Omental fat pad (tissue), 4 donors: Measurements from ENCODE around the gene KIF3A. TPM values are rescaled to one million over a fixed set of nuclear protein-coding genes. Genes with fewer than 3 reads are reported as not detected.

Experiments used
- ATAC-seq: fragments of 150-250 bp; one replicate; pipeline ENCODE4 v1.9.1; 2016; ENCODE audit warnings: mild to moderate bottlenecking, moderate library complexity; ENCODE audit not compliant: low FRiP score
- DNase-seq: peaks from one replicate; pipeline ENCODE4 v3.0.0-alpha.2; 2019; ENCODE audit warnings: low spot score
- CTCF ChIP-seq, 3 donors: fragments of 450-650 bp; IDR thresholded peaks; one replicate each; pipeline ENCODE4 v1.5.1; 2016 to 2017; ENCODE audit warnings: antibody characterized with exemption in 3 of 3, mild to moderate bottlenecking in 3 of 3, moderate library complexity in 2 of 3
- total RNA-seq, 4 donors: library from RNA; depleted of rRNA; stranded (reverse); fragments of >200 nt; gene quantifications; one replicate each; pipeline ENCODE4 v1.1.0, GENCODE V29; 2016

KIF3A gene
- total RNA-seq, 4 donors from 2014 or later, result 4.4 to 10.4 (median 5.9) TPM

- ATAC-seq (no peak), DNase-seq (no peak)
- no peak for TF ChIP-seq CTCF (IDR thresholded peaks at IDR 0.05)
Measured at GRCh38 chr5:132662925-132663770, 74.2 kb downstream of the KIF3A start.

GRCh38 chr5:132662004-132662401, 75.3 kb downstream of the KIF3A start:
- ATAC-seq, result no peak
- no peak for TF ChIP-seq CTCF (IDR thresholded peaks at IDR 0.05)
- DNase-seq, result no peak

GRCh38 chr5:132661231-132662003, 75.9 kb downstream of the KIF3A start:
- DNase-seq (no peak), ATAC-seq (no peak)
- TF ChIP-seq CTCF (IDR thresholded peaks at IDR 0.05), result no peak

GRCh38 chr5:132659598-132660493, 77.5 kb downstream of the KIF3A start:
- DNase-seq (no peak), ATAC-seq (no peak)
- no peak for TF ChIP-seq CTCF (IDR thresholded peaks at IDR 0.05)

GRCh38 chr5:132658381-132659302, 78.7 kb downstream of the KIF3A start:
- TF ChIP-seq CTCF (IDR thresholded peaks at IDR 0.05), result no peak
- DNase-seq (no peak), ATAC-seq (no peak)
